ENCODE data around the gene LHX8.

LHX8 gene

GRCh38 chr1:75132812-75133619 is 1.2 kb upstream of the LHX8 start:
- Histone ChIP-seq H2AFZ (ENCODE audit: low read depth, low read length) (no peak overlapping the region), H3K9ac (ENCODE audit: low read depth, low read length) (no peak overlapping the region), H3K36me3 (ENCODE audit: insufficient read depth, low read length) (no peaks in the 10 kb centered on the region), H3K4me3 (ENCODE audit: low read depth in 1 of 2, low read length in 2 of 2) (no peak overlapping the region), H3K9me3 (ENCODE audit: insufficient read depth, low read length, severe bottlenecking) (peaks cover 3% of the 10 kb centered on the region), H3K4me2 (ENCODE audit: insufficient read depth, low read length) (no peak overlapping the region), H4K20me1 (ENCODE audit: insufficient read depth, low read length) (no peaks in the 10 kb centered on the region), H3K27me3 (ENCODE audit: insufficient read depth, low read length, poor library complexity) (no peaks in the 10 kb centered on the region), H3K79me2 (ENCODE audit: insufficient read depth, low read length) (no peaks in the 10 kb centered on the region), H3K27ac (ENCODE audit: low read length) (no peak overlapping the region), H3K4me1 (ENCODE audit: insufficient read depth, low read length) (no peaks in the 10 kb centered on the region)
- no peak for TF ChIP-seq CTCF (IDR thresholded peaks at IDR 0.05; ENCODE audit: borderline replicate concordance, extremely low read depth, low read length, poor library complexity, severe bottlenecking)
- no peak for TF ChIP-seq EZH2 (IDR thresholded peaks at IDR 0.05; ENCODE audit: borderline replicate concordance, low read depth, low read length, severe bottlenecking)
- no peak for DNase-seq
- ATAC-seq (ENCODE audit: insufficient read depth, low read depth), result no peak

- no peak overlapping the region for H3K4me3 ChIP-seq (ENCODE audit: low read depth in 1 of 2, low read length in 2 of 2)
- H3K36me3 ChIP-seq (ENCODE audit: insufficient read depth, low read length), result no peaks in the 10 kb centered on the region
- no peak for TF ChIP-seq CTCF (IDR thresholded peaks at IDR 0.05; ENCODE audit: borderline replicate concordance, extremely low read depth, low read length, poor library complexity, severe bottlenecking)
- no peak for TF ChIP-seq EZH2 (IDR thresholded peaks at IDR 0.05; ENCODE audit: borderline replicate concordance, low read depth, low read length, severe bottlenecking)
- H3K4me1 ChIP-seq (ENCODE audit: insufficient read depth, low read length), result no peaks in the 10 kb centered on the region
- H3K79me2 ChIP-seq (ENCODE audit: insufficient read depth, low read length), result no peaks in the 10 kb centered on the region
- no peak overlapping the region for H2AFZ ChIP-seq (ENCODE audit: low read depth, low read length)
- peaks cover 3% of the 10 kb centered on the region for H3K9me3 ChIP-seq (ENCODE audit: insufficient read depth, low read length, severe bottlenecking)
- H3K9ac ChIP-seq (ENCODE audit: low read depth, low read length), result no peak overlapping the region
- no peak overlapping the region for H3K27ac ChIP-seq (ENCODE audit: low read length)
- DNase-seq (no peak), ATAC-seq (ENCODE audit: insufficient read depth, low read depth) (no peak)
- H3K27me3 ChIP-seq (ENCODE audit: insufficient read depth, low read length, poor library complexity), result no peaks in the 10 kb centered on the region
- H3K4me2 ChIP-seq (ENCODE audit: insufficient read depth, low read length), result no peak overlapping the region
- no peaks in the 10 kb centered on the region for H4K20me1 ChIP-seq (ENCODE audit: insufficient read depth, low read length)
Observed at GRCh38 chr1:75134647-75135572, 722 bp downstream of the LHX8 start.

GRCh38 chr1:75135573-75136194 is 1.5 kb downstream of the LHX8 start:
- no peaks in the 10 kb centered on the region for H3K4me1 ChIP-seq (ENCODE audit: insufficient read depth, low read length)
- no peak overlapping the region for H3K4me2 ChIP-seq (ENCODE audit: insufficient read depth, low read length)
- ATAC-seq (ENCODE audit: insufficient read depth, low read depth) (no peak), DNase-seq (no peak)
- no peak overlapping the region for H2AFZ ChIP-seq (ENCODE audit: low read depth, low read length)
- peaks cover 2% of the 10 kb centered on the region for H3K9me3 ChIP-seq (ENCODE audit: insufficient read depth, low read length, severe bottlenecking)
- no peak overlapping the region for H3K4me3 ChIP-seq (ENCODE audit: low read depth in 1 of 2, low read length in 2 of 2)
- no peaks in the 10 kb centered on the region for H3K79me2 ChIP-seq (ENCODE audit: insufficient read depth, low read length)
- no peaks in the 10 kb centered on the region for H4K20me1 ChIP-seq (ENCODE audit: insufficient read depth, low read length)
- TF ChIP-seq EZH2 (IDR thresholded peaks at IDR 0.05; ENCODE audit: borderline replicate concordance, low read depth, low read length, severe bottlenecking) (no peak), CTCF (IDR thresholded peaks at IDR 0.05; ENCODE audit: borderline replicate concordance, extremely low read depth, low read length, poor library complexity, severe bottlenecking) (no peak)
- no peaks in the 10 kb centered on the region for H3K27me3 ChIP-seq (ENCODE audit: insufficient read depth, low read length, poor library complexity)
- no peak overlapping the region for H3K9ac ChIP-seq (ENCODE audit: low read depth, low read length)
- no peak overlapping the region for H3K27ac ChIP-seq (ENCODE audit: low read length)
- H3K36me3 ChIP-seq (ENCODE audit: insufficient read depth, low read length), result no peaks in the 10 kb centered on the region

All from DND-41 (cell line).